Measurements from ENCODE around the gene ATP8A2. TPM values are rescaled to one million over a fixed set of nuclear protein-coding genes. Genes with fewer than 3 reads are reported as not detected.
"Not testable (repeated sequence)": the region's sequence is repeated elsewhere in the genome, so short reads cannot be mapped to it uniquely, and the experiment has no call there.

The ATP8A2 gene
- polyA plus RNA-seq (2013, experiment 1 of 2; ENCODE audit: insufficient read length) = 0.23 TPM
- polyA plus RNA-seq (2013, experiment 2 of 2; ENCODE audit: insufficient read length) = 0.24 TPM

DNA sequence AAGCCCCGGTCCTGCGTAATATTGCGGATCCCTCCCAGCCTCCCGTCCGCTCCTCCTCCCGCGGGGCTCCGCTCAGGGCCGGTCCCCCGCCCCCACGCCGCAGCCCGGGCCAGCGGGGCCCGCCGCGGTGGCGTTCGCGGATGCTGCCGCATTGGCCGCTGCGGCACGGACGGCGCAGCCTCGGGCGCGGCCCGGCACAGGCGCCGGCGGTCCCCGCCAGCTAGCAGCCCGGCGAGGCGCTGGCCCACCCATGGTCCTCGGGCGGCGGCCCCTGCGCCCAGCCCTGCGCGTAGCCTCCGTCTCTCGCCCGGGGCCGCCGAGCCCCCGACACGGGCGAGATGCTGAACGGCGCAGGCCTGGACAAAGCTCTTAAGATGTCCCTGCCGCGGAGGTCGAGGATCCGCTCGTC, at the start of gene ATP8A2:
Gene ATP8A2, plus strand, starts transcription at position 100 of the 409 bp plus-strand sequence. Its CDS starts 239 bp downstream, at position 339.
- no peak for DNase-seq

GRCh38 chr13:25324100-25324499, 47.7 kb upstream of the ATP8A2 start:
- DNase-seq = no peak

GRCh38 chr13:25329706-25330105, 42.1 kb upstream of the ATP8A2 start:
- DNase-seq = peak; percentile 5

- peak; percentile 28 for DNase-seq
Observed at GRCh38 chr13:25330541-25330940, 41.2 kb upstream of the ATP8A2 start.

- no peak for DNase-seq
Observed at GRCh38 chr13:25335856-25336255, 35.9 kb upstream of the ATP8A2 start.

GRCh38 chr13:25345576-25345975, 26.2 kb upstream of the ATP8A2 start:
- no peak for DNase-seq

GRCh38 chr13:25347151-25347550, 24.6 kb upstream of the ATP8A2 start:
- no peak for DNase-seq

DNA sequence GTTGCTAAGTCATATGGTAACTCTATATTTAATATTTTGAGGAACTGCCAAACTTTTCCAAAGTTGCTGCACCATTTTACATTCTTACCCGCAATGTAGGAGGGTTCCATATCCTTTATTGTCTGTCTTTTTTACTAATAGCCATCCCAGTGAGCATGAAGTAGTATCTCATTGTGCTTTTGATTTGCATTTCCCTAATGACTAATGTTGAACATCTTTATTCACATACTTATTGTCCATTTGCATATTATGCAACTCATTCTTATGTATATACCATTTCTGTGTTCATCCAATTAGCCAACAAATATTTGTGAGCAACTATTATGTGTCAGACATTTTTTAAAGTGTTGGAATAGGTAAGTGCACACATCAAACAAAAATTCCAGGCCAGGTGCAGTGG, 20.4 kb upstream of the ATP8A2 start:
- no peak for DNase-seq

GRCh38 chr13:25352230-25352629, 19.5 kb upstream of the ATP8A2 start:
- no peak for DNase-seq

DNA sequence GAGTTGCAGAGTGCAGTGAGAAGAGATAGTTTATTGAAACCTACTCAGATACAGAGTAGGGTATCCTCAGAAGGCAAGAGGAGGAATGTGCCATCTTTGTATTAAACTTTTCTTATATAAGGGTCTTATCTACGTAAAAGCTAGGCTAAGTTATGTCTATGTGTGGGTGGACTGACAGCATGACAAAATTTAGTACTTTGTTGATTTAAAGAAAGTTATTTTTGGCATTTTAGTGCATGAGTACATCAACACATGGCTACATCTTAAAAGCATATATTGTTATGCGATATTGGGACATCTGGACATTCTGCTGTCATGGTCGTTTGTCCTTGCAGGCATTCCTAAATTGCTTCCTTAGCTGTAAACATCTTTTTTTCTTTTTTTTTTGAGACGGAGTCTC, 19.0 kb upstream of the ATP8A2 start:
- DNase-seq = no peak

- DNase-seq = no peak
Observed at GRCh38 chr13:25353344-25353743, 18.4 kb upstream of the ATP8A2 start.

GRCh38 chr13:25354377-25354776, 17.4 kb upstream of the ATP8A2 start:
- no peak for DNase-seq

- not testable (repeated sequence) for DNase-seq
Observed at GRCh38 chr13:25360443-25360842, 11.3 kb upstream of the ATP8A2 start.

DNA sequence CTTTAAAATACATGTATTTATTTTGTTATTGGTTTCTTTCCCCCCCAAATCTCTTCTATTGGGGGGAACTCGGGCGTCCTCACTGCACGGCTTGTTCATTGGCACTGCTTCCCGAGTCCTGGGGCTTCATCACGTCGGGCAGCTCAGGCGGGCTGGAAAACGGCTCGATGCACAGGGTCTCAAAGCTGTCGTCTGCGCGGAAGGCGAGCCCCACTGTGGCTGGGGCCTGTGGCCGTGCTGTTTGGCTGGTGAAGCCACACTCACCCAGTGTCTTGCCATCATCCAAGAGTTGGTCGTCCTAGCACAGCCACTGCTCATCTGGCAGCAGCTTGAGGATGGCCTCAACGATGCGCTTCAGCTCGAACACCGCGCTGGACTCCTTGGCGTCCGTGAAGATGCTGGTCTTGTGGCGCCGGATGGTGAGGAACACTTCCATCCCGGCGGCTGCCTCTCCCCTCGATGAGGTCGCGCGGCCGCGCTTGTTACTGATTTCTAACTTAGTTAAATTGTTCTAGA, 6.0 kb upstream of the ATP8A2 start:
- no peak for DNase-seq

DNA sequence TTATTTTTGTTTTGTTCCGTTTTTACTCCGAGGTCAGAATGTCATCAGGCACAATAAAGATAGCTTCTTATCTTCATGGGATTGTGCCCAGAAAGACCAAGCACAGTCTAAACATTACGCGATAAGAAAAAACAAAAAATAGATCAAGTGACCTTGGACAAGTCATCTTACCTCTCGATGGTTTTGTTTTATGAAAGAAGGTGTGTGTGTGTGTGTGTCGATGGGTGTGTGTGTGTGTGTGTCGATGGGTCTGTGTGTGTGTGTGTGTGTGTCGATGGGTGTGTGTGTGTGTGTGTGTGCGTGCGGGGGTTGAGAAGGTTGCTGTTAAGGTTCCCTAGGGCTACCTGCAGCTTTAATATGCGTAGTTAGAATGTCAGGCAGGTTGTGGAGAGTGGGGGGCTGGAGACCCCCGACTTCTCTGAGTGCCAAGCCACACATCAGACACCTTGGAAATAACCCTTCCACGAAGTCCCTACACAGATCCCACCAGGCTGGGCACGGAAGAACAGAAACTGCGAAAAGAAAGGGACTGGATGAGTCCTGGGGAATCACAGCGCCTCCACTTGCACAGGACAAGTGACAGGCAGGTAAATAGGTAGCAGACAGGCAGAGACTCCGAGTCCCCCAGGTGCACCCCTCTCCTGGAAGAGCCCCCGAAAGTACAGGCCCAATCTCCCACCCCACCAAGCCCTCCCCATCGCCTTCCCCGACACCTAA, 458 bp upstream of the ATP8A2 start:
- DNase-seq = no peak

DNA sequence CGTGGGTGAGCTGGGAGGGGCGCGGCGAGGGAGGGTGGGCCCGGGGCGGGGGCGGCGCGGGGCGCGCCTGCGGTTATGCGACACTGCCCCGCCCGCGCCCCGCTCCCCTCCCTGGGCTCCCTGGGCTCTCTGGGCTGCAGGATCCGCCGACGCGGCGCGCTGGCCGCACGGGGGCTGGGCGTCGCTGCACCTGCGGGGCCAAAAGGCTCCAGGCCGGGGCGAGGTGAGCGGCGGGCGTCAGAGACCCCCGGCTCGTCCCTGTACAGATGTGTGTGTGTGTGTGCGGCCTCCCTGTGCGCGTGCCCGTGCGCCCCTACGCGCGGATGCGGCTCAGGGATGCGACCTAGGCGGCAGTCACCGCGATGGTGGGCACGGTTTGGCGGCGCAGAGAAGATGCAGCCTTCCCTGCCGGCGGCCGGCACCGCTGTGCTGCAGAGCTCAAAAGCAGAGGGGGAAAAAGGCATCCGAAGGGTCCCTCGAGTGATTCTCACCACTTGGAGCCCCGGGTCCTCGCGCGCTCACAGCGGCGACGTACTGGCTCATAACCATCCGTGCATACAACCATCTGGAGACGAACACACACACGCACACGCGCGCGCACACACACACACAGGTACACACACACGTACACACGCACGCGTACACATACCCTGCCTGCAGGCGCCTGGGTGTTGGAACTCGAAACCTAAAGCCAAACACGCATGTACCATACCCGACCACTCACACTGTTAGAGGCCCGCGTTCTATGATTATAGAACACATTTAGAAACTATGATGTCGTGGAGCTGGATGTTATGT, 709 bp downstream of the ATP8A2 start:
- DNase-seq = no peak

GRCh38 chr13:25375727-25376358, 4.1 kb downstream of the ATP8A2 start:
- peak; percentile 23 for DNase-seq

DNA sequence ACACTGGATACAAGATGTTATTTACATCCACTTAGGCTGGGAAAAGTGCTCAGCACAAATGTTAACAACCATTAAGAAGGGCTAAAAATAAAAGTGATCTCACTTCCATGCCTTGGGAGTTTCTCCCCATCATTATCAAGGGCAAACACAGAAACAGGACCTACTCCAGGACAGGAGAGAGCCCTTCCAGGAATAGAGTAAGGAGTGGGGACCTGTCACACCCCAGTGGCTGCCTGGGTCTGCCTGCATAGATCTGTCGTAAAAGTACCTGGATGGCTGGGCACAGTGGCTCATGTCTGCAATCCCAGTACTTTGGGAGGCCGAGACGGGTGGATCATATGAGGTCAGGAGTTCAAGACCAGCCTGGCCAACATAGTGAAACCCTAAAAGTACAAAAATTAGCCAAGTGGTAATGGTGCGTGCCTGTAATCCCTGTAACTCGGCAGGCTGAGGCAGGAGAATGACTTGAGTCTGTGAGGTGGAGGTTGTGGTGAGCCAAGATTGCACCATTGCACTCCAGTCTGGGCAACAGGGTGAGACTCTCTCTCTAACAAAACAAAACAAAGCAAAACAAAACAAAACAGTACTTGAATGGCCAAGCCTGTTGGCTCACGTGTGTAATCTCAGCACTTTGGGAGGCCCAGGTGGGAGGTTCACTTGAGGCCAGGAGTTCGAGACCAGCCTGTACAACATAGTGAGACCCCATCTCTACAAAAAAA, 5.6 kb downstream of the ATP8A2 start:
- no peak for DNase-seq

- DNase-seq = no peak
Observed at GRCh38 chr13:25378528-25378927, 6.8 kb downstream of the ATP8A2 start.

DNA sequence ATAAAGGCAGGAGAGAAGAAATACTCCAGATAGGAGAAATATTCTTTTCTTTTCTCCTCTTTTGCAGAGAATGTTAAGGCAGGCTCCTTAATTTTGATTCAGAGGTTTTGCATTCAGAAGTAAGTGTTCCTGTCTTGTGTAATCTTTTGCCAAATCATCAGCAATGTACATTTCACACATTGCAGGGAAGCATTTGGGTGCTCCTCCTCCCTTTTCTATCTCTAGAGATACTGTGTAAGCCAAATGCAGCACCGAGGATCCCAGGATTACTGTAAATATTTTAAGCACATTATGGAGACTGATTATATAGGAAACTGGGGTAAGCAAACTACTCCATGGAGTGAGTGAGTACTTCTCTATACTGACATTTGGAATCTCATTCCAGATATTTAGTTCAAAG, 7.2 kb downstream of the ATP8A2 start:
- DNase-seq = no peak

GRCh38 chr13:25380082-25380481, 8.3 kb downstream of the ATP8A2 start:
- no peak for DNase-seq

DNA sequence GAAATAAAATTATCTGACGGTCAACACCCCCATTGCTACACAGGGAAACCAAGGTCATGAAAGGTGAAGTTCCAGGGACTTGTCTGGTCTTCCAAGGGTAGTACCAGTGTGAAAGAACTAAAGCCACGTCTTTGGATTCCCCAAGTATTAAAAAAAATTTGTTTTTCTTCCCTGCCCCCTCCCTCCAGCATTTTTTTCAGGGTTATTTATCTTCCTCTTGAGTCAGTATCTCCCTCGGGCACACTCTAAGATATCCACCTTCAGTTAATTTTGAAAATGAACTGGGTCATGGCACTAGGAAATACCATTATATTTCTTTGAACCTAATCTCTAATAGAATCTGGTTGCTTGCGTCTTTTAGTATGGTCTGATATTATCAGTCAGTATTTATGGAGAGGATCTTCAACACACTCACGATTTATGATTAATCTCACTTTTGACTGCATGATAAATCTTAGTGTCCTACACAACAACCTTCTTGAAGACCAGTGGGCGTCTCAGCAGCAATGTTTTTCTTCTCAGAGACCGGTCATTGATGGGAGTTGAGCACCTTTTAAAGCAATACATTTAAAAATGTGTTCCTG, 9.1 kb downstream of the ATP8A2 start:
- DNase-seq = no peak
